HepG2 (cell line): ENCODE data around the gene SCARF1. TPM values are rescaled to one million over a fixed set of nuclear protein-coding genes. Genes with fewer than 3 reads are reported as not detected.

Source experiments
- ESRRA ChIP-seq: sonication (generic); formaldehyde crosslinking; IDR thresholded peaks from 2 replicates; pipeline ENCODE4 v1.5.1; 2020; ENCODE audit warnings: mild to moderate bottlenecking, low read depth, missing genetic modification reagents
- KDM5B ChIP-seq: sonication (generic); formaldehyde crosslinking; IDR thresholded peaks from 2 replicates; pipeline ENCODE4 v1.4.0; 2020; ENCODE audit warnings: missing genetic modification reagents, mild to moderate bottlenecking, borderline replicate concordance
- KLF13 ChIP-seq: sonication (generic); formaldehyde crosslinking; IDR thresholded peaks from 2 replicates; pipeline ENCODE4 v1.4.0; 2020; ENCODE audit warnings: mild to moderate bottlenecking, missing genetic modification reagents
- NR3C1 ChIP-seq: sonication (generic); formaldehyde crosslinking; IDR thresholded peaks from 2 replicates; pipeline ENCODE4 v1.4.0; 2020; ENCODE audit warnings: missing genetic modification reagents
- TAF15 ChIP-seq: fragments of 200-400 bp; formaldehyde crosslinking; IDR thresholded peaks from one replicate; pipeline ENCODE4 v1.6.1; 2018; ENCODE audit warnings: mild to moderate bottlenecking, low read depth, low read length; ENCODE audit not compliant: poor library complexity, severe bottlenecking
- TEAD3 ChIP-seq: optimal IDR thresholded peaks from 2 replicates; pipeline ENCODE3; 2016; ENCODE audit warnings: borderline replicate concordance
- THRA ChIP-seq: sonication (generic); formaldehyde crosslinking; IDR thresholded peaks from 2 replicates; pipeline ENCODE4 v1.4.0; 2020; ENCODE audit warnings: missing genetic modification reagents, borderline replicate concordance
- USF2 ChIP-seq, 2 experiments: sonication (generic) in 1 of 2; formaldehyde crosslinking in 1 of 2; IDR thresholded peaks; 2 replicates each; pipeline versions ENCODE4 v1.5.1 to v1.6.1; 2011 to 2020; ENCODE audit warnings: borderline replicate concordance in 1 of 2, low read depth in 1 of 2, low read length in 1 of 2, mild to moderate bottlenecking in 1 of 2, missing genetic modification reagents in 1 of 2, moderate library complexity in 1 of 2
- ZNF10 ChIP-seq: sonication (generic); formaldehyde crosslinking; IDR thresholded peaks from 2 replicates; pipeline ENCODE4 v1.4.0; 2020; ENCODE audit warnings: mild to moderate bottlenecking, low read depth, missing genetic modification reagents, borderline replicate concordance
- ZNF20 ChIP-seq: sonication (generic); formaldehyde crosslinking; IDR thresholded peaks from 2 replicates; pipeline ENCODE4 v1.4.0; 2020; ENCODE audit warnings: mild to moderate bottlenecking, moderate library complexity, missing genetic modification reagents
- ZNF264 ChIP-seq: sonication (generic); formaldehyde crosslinking; IDR thresholded peaks from 2 replicates; pipeline ENCODE4 v1.4.0; 2020; ENCODE audit warnings: missing genetic modification reagents
- ZNF281 ChIP-seq: sonication (generic); formaldehyde crosslinking; IDR thresholded peaks from 2 replicates; pipeline ENCODE4 v1.4.0; 2020; ENCODE audit warnings: missing genetic modification reagents, borderline replicate concordance
- ZNF432 ChIP-seq: sonication (generic); formaldehyde crosslinking; IDR thresholded peaks from 2 replicates; pipeline ENCODE4 v1.5.0; 2020; ENCODE audit warnings: missing genetic modification reagents, mild to moderate bottlenecking, borderline replicate concordance
- ZNF816 ChIP-seq: sonication (generic); formaldehyde crosslinking; IDR thresholded peaks from 2 replicates; pipeline ENCODE4 v1.8.0; 2022; ENCODE audit warnings: missing genetic modification reagents, mild to moderate bottlenecking, borderline replicate concordance
- polyA plus RNA-seq, 8 experiments: library from polyadenylated mRNA; depleted of rRNA in 3 of 8; stranded (reverse) in 7 of 8; unstranded in 1 of 8; fragments of >200 nt; fragmentation: Illumina TruSeq in 4 of 8; extraction: Trizol in 4 of 8; gene quantifications; 2 replicates each; pipeline versions ENCODE4 v1.2.1 to v1.2.3, GENCODE V29; 2011 to 2016; ENCODE audit warnings: low read depth in 4 of 8, missing spikeins in 1 of 8, mixed read lengths in 1 of 8; ENCODE audit not compliant: insufficient read depth in 1 of 8
- total RNA-seq, 5 experiments: library from RNA; depleted of rRNA; stranded (reverse); fragments of >200 nt; fragmentation: Illumina TruSeq; extraction: Trizol; gene quantifications; 2 replicates each; pipeline ENCODE4 v1.2.3, GENCODE V29; 2016; ENCODE audit warnings: low read depth in 1 of 5
- TF ChIP-seq, protein P1 (sequence below): sonication (generic); formaldehyde crosslinking; IDR thresholded peaks from 2 replicates; pipeline ENCODE4 v1.4.0; 2020; ENCODE audit warnings: missing genetic modification reagents
- TF ChIP-seq, protein P2 (sequence below): sonication (generic); formaldehyde crosslinking; IDR thresholded peaks from 2 replicates; pipeline ENCODE4 v1.5.0; 2020; ENCODE audit warnings: missing genetic modification reagents

Gene SCARF1
- total and polyA plus RNA-seq, 2 of the 13 experiments (the other 11 are each of a cell fraction or from before 2014, with no cell fraction given) = 0.24 to 0.71 TPM

GRCh38 chr17:1604831-1605528 lies 40.6 kb downstream of the SCARF1 start (continued):
- TF ChIP-seq TAF15 (no peak), ZNF264 (no peak), KDM5B (CRISPR knock-in tag) (peak; percentile 53; the same call in 1 of the 2 replicates), ESRRA (CRISPR knock-in tag) (no peak; the same call in 1 of the 2 replicates), USF2 (IDR thresholded peaks at IDR 0.05; ENCODE audit: low read depth, low read length) (no peak), USF2 (CRISPR knock-in tag; IDR thresholded peaks at IDR 0.05; ENCODE audit: borderline replicate concordance) (no peak), NR3C1 (CRISPR knock-in tag) (no peak), ZNF20 (CRISPR knock-in tag) (no peak), TEAD3 (CRISPR knock-in tag) (peak; percentile 18), ZNF432 (CRISPR knock-in tag) (no peak), THRA (CRISPR knock-in tag) (no peak), ZNF10 (CRISPR knock-in tag) (no peak), ZNF281 (no peak), KLF13 (CRISPR knock-in tag) (no peak), ZNF816 (CRISPR knock-in tag) (no peak)
- TF ChIP-seq, protein P1, sequence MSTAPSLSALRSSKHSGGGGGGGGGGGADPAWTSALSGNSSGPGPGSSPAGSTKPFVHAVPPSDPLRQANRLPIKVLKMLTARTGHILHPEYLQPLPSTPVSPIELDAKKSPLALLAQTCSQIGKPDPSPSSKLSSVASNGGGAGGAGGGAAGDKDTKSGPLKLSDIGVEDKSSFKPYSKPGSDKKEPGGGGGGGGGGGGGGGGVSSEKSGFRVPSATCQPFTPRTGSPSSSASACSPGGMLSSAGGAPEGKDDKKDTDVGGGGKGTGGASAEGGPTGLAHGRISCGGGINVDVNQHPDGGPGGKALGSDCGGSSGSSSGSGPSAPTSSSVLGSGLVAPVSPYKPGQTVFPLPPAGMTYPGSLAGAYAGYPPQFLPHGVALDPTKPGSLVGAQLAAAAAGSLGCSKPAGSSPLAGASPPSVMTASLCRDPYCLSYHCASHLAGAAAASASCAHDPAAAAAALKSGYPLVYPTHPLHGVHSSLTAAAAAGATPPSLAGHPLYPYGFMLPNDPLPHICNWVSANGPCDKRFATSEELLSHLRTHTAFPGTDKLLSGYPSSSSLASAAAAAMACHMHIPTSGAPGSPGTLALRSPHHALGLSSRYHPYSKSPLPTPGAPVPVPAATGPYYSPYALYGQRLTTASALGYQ (CRISPR knock-in tag) = no peak
- TF ChIP-seq, protein P2, sequence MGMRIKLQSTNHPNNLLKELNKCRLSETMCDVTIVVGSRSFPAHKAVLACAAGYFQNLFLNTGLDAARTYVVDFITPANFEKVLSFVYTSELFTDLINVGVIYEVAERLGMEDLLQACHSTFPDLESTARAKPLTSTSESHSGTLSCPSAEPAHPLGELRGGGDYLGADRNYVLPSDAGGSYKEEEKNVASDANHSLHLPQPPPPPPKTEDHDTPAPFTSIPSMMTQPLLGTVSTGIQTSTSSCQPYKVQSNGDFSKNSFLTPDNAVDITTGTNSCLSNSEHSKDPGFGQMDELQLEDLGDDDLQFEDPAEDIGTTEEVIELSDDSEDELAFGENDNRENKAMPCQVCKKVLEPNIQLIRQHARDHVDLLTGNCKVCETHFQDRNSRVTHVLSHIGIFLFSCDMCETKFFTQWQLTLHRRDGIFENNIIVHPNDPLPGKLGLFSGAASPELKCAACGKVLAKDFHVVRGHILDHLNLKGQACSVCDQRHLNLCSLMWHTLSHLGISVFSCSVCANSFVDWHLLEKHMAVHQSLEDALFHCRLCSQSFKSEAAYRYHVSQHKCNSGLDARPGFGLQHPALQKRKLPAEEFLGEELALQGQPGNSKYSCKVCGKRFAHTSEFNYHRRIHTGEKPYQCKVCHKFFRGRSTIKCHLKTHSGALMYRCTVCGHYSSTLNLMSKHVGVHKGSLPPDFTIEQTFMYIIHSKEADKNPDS (CRISPR knock-in tag) = no peak
